ENCODE measurements around the gene ANKRD60. TPM values are rescaled to one million over a fixed set of nuclear protein-coding genes. Genes with fewer than 3 reads are reported as not detected.

The ANKRD60 gene
- total RNA-seq, 1 experiment from 2014 or later, result not detected

GRCh38 chr20:58267389-58268215 is 39.1 kb upstream of the ANKRD60 start:
- Histone ChIP-seq H4K91ac (ENCODE audit: insufficient read length, low read depth, low read length) (no peak overlapping the region), H3K4me2 (ENCODE audit: insufficient read depth, insufficient read length, low read length) (no peak overlapping the region), H3K4me1 (ENCODE audit: insufficient read depth, low read length) (no peaks in the 10 kb centered on the region), H3K23me2 (ENCODE audit: insufficient read length, low read depth, low read length, poor library complexity, severe bottlenecking) (no peaks in the 10 kb centered on the region), H3K14ac (ENCODE audit: insufficient read depth, low read length) (no peak overlapping the region), H2BK12ac (ENCODE audit: insufficient read length, low read depth, low read length) (no peak overlapping the region), H3K79me1 (ENCODE audit: insufficient read depth, low read depth, low read length, poor library complexity, severe bottlenecking) (no peaks in the 10 kb centered on the region), H3K9me3 (ENCODE audit: control insufficient read depth, low read depth, low read length) (no peaks in the 10 kb centered on the region), H2AFZ (ENCODE audit: low read length) (no peak overlapping the region), H4K20me1 (ENCODE audit: control insufficient read depth, insufficient read depth, insufficient read length) (peaks cover 2% of the 10 kb centered on the region), H2BK20ac (ENCODE audit: low read depth, low read length, poor library complexity, severe bottlenecking) (no peak overlapping the region), H3K9ac (ENCODE audit: extremely low read depth, insufficient read length, low read length) (no peak overlapping the region), H2AK5ac (ENCODE audit: insufficient read length, low read length) (no peak overlapping the region), H2BK15ac (ENCODE audit: low read depth, low read length) (no peak overlapping the region), H2BK5ac (ENCODE audit: insufficient read length, low read length) (no peak overlapping the region), H3K79me2 (ENCODE audit: insufficient read depth, low read length) (no peaks in the 10 kb centered on the region), H3K18ac (ENCODE audit: insufficient read length, low read depth, low read length) (no peak overlapping the region), H3K27me3 (ENCODE audit: insufficient read depth, low read length) (no peaks in the 10 kb centered on the region), H2BK120ac (ENCODE audit: low read depth, low read length, poor library complexity, severe bottlenecking) (no peak overlapping the region), H4K5ac (ENCODE audit: insufficient read length, low read depth, low read length) (no peak overlapping the region), H3K56ac (ENCODE audit: insufficient read length, low read depth, low read length) (no peak overlapping the region), H4K8ac (replicated peaks; ENCODE audit: insufficient read length, low read depth, low read length) (no peak overlapping the region), H3K27ac (ENCODE audit: insufficient read length, low read depth, low read length) (no peak overlapping the region), H3T11ph (ENCODE audit: low read length) (no peak overlapping the region), H3K4ac (ENCODE audit: low read depth, low read length) (no peak overlapping the region), H3K23ac (ENCODE audit: insufficient read length, low read depth, low read length) (no peak overlapping the region)
- Mint-ChIP-seq H3K27ac (peak overlapping the region in 1 of 3 experiments; percentile 18; a peak in 2 of 7 replicates), H3K9me3 (no peaks in the 10 kb centered on the region), H3K27me3 (ENCODE audit: low read depth) (no peaks in the 10 kb centered on the region), H3K4me3 (no peak overlapping the region), H3K4me1 (peaks cover 3 to 6% of the 10 kb centered on the region in 2 experiments), H3K36me3 (ENCODE audit: insufficient read depth in 1 of 3, low read depth in 3 of 3) (peaks cover 4 to 28% (median 22%) of the 10 kb centered on the region in 3 experiments; a peak in 5 of 7 replicates)
- DNase-seq, result no peak
- WGBS (ENCODE audit: extremely low coverage, insufficient read length, low lambda C conversion rate), result no CpG with 5 or more reads among the region's 9 CpGs
- no peak for TF ChIP-seq CTCF (conservative IDR thresholded peaks at IDR 0.05)
